ENCODE data around the gene FNTB. TPM values are rescaled to one million over a fixed set of nuclear protein-coding genes. Genes with fewer than 3 reads are reported as not detected.
A peak's percentile ranks its signal among the peaks of the same experiment; 100 is the strongest.
"Not testable (repeated sequence)": the region's sequence is repeated elsewhere in the genome, so short reads cannot be mapped to it uniquely, and the experiment has no call there.

The FNTB gene
- total RNA-seq, 2 experiments from 2014 or later, result 17.9 to 18.8 TPM

DNA sequence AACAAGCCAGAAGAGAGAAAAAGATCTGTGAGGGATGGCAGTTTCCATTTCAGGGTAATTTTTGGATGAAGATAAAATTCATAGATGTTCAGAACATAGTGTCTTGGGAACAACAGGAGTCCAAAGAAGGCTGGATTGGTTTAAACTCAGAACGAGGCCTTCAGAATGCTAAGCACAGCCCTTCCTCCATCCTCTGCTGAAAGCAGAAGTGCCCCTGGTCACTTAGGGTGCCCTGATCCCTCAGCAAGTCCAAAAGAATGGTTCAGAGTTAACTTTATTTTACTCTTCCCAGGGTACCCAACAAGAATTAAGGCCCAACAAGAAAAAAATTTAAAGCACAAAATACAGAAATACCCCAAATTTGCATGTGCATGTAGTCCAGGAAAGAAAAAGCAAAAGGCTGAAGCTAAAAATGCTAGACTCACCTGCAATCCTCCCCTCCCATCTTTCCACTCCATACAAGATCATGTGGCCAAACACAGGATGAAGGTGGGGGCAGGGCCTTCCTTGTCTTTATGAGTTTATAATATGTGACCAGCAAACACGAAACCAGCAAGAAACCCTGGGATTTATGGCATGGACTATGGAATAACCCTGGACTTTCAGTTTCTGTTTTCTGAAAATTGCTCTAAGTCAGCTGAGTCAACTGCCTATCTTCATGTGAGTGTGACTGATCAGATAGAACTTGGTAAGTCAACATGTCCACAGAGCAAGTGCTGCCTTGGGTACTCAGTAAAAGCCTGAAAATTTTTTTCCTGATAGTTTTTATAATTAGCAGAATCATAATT is 94.5 kb downstream of the FNTB start:
- Mint-ChIP-seq H3K4me1 (ENCODE audit: low read depth) (peaks cover 40% of the 10 kb centered on the region), H3K27me3 (ENCODE audit: low read depth) (no peaks in the 10 kb centered on the region), H3K4me3 (no peak overlapping the region), H3K9me3 (ENCODE audit: insufficient read depth) (no peaks in the 10 kb centered on the region), H3K27ac (no peak overlapping the region), H3K36me3 (ENCODE audit: low read depth) (peaks cover 82% of the 10 kb centered on the region)
- POLR2A ChIA-PET, result no interaction called here
- CTCF ChIA-PET, result no interaction called here
- ATAC-seq, result no peak
- no peak for DNase-seq

DNA sequence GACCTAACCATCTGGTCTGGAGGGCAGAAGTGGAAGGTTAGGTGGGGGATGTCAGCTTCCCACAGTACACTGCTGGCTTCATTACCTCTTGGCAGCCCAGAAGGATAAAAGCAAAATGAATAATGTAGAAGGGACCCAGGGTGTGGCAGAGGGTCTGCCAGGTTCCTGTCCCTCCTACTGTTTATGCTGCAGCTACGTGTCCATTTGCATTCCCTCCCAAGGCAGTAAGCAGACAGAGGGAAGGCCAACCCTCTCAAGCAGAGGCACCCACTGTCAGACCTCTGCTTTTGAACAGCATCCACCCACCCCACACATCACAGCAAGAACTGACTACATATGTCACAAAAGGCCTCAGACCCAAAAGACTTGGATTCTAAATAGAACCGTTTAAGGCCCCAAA is 96.2 kb downstream of the FNTB start:
- ChIA-PET POLR2A (no interaction called here), CTCF (interaction anchor here (0.7 kb wide), 1 partner anchor 183 kb away, joined by 3 read pairs; no protein-coding TSS in a partner anchor)
- ATAC-seq (no peak), DNase-seq (no peak)
- Mint-ChIP-seq H3K36me3 (ENCODE audit: low read depth) (peaks cover 85% of the 10 kb centered on the region), H3K9me3 (ENCODE audit: insufficient read depth) (peaks cover 12% of the 10 kb centered on the region), H3K27ac (no peak overlapping the region), H3K27me3 (ENCODE audit: low read depth) (no peaks in the 10 kb centered on the region), H3K4me3 (no peak overlapping the region), H3K4me1 (ENCODE audit: low read depth) (peaks cover 38% of the 10 kb centered on the region)

DNA sequence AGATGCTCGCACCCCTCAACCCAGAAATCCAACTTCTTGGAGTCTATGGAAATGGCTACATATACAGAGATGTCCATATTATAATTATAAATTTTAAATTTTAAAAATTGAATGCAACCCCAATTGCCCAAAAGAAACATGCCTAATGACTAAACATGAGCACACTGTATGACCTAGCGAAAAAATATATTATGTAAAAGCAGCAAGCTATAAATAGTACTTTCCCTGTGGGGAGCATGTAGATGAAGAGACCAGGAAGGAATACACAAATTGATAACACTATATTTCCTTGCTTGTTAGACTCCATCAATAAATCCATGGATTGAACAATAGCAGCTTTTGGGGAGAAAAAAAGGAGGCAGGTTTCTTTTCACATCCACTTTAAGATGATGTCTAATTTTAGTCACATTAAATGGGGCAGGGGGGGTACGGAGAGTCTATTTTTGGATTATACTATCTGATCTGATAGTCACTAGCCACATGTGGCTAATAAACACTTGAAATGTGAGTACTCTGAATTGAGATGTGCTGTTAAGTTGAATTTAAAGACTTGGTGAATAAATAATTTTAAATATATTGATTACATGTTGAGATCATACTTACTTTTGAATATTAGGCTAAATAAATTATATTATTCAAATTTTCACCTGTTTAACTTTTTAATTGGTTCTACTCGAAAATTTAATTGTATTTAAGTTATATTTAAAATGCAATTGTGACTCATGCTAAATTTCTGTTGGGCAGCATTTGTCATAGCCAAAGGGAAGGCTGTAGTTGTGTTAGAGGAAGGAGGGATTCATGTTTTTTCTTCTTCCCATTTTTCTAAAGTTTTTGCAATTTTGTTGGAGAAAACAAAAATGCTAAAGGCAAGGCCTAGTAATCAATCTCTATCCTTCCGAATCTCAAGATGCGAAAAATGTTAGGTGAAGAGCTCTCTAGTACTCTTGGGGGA is 98.1 kb downstream of the FNTB start:
- Mint-ChIP-seq H3K4me1 (ENCODE audit: low read depth) (peaks cover 28% of the 10 kb centered on the region), H3K27me3 (ENCODE audit: low read depth) (no peaks in the 10 kb centered on the region), H3K4me3 (no peak overlapping the region), H3K9me3 (ENCODE audit: insufficient read depth) (peaks cover 17% of the 10 kb centered on the region), H3K27ac (no peak overlapping the region), H3K36me3 (ENCODE audit: low read depth) (peaks cover 92% of the 10 kb centered on the region)
- ATAC-seq (no peak), DNase-seq (no peak)
- CTCF ChIA-PET, result no interaction called here
- POLR2A ChIA-PET, result no interaction called here

DNA sequence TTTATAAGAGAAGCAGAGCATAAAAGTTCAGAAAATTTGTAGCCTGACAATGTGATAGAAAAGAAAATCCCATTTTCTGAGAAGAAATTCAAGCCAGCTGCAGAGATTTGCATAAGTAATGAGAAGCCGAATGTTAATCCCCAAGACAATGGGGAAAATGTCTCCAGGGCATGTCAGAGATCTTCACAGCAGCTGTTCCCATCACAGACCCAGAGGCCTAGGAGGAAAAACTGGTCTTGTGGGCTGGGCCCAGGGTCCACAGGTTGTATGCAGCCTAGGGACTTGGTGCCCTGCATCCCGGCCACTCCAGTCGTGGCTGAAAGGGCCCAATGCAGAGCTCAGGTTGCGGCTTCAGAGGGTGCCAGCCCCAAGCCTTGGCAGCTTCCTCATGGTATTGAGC is 100.0 kb downstream of the FNTB start:
- Mint-ChIP-seq H3K36me3 (ENCODE audit: low read depth) (peaks cover 86% of the 10 kb centered on the region), H3K4me1 (ENCODE audit: low read depth) (peaks cover 16% of the 10 kb centered on the region), H3K9me3 (ENCODE audit: insufficient read depth) (peaks cover 17% of the 10 kb centered on the region)
- ATAC-seq; H3K27me3 Mint-ChIP-seq (ENCODE audit: low read depth); H3K4me3 Mint-ChIP-seq; POLR2A ChIA-PET; DNase-seq; H3K27ac Mint-ChIP-seq: not testable (repeated sequence)
- CTCF ChIA-PET, result interaction anchor here (0.8 kb wide), 1 partner anchor 100 kb away, joined by 3 read pairs; the partner anchor contains the start of gene FNTB

DNA sequence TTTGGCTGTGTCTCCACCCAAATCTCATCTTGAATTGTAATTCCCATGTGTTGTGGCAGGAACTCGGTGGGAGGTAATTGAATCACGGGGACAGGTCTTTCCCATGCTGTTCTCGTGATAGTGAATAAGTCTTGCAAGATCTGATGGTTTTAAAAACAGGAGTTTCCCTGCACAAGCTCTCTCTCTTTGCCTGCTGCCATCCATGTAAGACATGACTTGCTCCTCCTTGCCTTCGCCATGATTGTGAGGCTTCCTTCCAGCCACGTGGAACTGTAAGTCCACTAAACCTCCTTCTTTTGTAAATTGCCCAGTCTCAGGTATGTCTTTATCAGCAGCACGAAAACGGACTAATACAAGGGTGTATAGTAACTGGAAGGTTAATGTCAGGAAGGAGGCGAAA is 101.1 kb downstream of the FNTB start:
- DNase-seq; CTCF ChIA-PET; H3K27me3 Mint-ChIP-seq (ENCODE audit: low read depth); H3K4me3 Mint-ChIP-seq; ATAC-seq; POLR2A ChIA-PET; H3K4me1 Mint-ChIP-seq (ENCODE audit: low read depth); H3K27ac Mint-ChIP-seq: not testable (repeated sequence)
- Mint-ChIP-seq H3K36me3 (ENCODE audit: low read depth) (peaks cover 84% of the 10 kb centered on the region), H3K9me3 (ENCODE audit: insufficient read depth) (peaks cover 17% of the 10 kb centered on the region)

DNA sequence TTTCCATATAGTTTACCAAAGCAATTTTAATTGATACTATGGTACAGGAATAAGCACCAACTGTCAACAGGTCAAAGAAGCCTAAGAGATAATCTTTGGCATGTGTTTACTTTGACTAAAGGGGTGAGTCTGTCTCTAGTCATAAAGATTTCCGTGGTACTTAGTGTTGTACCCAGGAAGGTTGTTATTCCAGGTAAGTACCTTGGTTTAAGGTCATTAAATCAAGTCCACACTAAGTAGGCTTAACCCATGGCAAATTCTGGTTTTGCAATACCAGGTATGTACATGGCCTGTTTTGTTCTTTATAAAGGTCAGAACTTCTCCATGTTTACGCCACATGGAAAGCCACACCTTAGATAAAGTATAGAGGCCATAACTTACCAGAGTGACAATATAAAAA is 105.7 kb downstream of the FNTB start:
- no peaks in the 10 kb centered on the region for H3K27me3 Mint-ChIP-seq (ENCODE audit: low read depth)
- DNase-seq (no peak), ATAC-seq (no peak)
- POLR2A ChIA-PET, result interaction anchor here (0.6 to 1.3 kb wide), 3 partner anchors 10 to 116 kb away, joined by 3 to 4 read pairs (median 3); partner anchors contain the start of gene MAX
- H3K4me1 Mint-ChIP-seq (ENCODE audit: low read depth), result peaks cover 40% of the 10 kb centered on the region
- CTCF ChIA-PET, result no interaction called here
- peaks cover 87% of the 10 kb centered on the region for H3K36me3 Mint-ChIP-seq (ENCODE audit: low read depth)
- H3K9me3 Mint-ChIP-seq (ENCODE audit: insufficient read depth), result peaks cover 10% of the 10 kb centered on the region
- H3K4me3 Mint-ChIP-seq, result no peak overlapping the region
- H3K27ac Mint-ChIP-seq, result no peak overlapping the region

DNA sequence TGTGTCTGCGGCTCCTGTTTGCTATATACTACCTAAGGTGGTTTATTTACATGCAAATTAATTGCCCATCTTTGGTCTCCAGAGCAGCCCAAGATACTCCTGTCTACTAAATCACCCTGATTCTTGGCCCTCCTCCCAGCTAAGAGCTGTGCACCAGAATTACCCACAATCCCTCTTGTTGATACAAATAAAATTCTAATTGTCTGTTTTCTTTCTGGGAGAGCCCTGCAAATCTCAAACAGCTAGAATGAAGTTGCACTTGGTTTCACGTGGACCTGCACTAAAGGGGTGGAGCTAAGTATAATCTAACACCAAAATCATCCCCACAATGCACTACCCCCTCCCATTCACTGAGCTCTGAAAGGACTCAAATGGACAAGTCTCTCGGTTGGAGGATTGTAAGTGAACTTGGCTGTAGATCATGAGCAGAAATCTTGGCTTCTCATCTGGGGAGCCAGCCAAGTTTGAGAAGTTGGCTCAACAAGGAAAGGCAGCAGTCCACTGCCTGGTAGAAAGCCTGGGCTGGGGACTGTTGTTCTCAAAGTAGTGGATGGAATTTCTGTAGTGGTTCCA is 109.0 kb downstream of the FNTB start:
- ATAC-seq, result no peak
- DNase-seq, result no peak
- Mint-ChIP-seq H3K27me3 (ENCODE audit: low read depth) (no peaks in the 10 kb centered on the region), H3K27ac (peak overlapping the region; percentile 71), H3K4me3 (no peak overlapping the region), H3K4me1 (ENCODE audit: low read depth) (peaks cover 64% of the 10 kb centered on the region), H3K9me3 (ENCODE audit: insufficient read depth) (no peaks in the 10 kb centered on the region), H3K36me3 (ENCODE audit: low read depth) (peaks cover 77% of the 10 kb centered on the region)
- ChIA-PET CTCF (interaction anchor here (1.4 kb wide), 1 partner anchor 41 kb away, joined by 3 read pairs; no protein-coding TSS in a partner anchor), POLR2A (interaction anchor here (0.5 kb wide), 1 partner anchor 742 kb away, joined by 3 read pairs; no protein-coding TSS in a partner anchor)

DNA sequence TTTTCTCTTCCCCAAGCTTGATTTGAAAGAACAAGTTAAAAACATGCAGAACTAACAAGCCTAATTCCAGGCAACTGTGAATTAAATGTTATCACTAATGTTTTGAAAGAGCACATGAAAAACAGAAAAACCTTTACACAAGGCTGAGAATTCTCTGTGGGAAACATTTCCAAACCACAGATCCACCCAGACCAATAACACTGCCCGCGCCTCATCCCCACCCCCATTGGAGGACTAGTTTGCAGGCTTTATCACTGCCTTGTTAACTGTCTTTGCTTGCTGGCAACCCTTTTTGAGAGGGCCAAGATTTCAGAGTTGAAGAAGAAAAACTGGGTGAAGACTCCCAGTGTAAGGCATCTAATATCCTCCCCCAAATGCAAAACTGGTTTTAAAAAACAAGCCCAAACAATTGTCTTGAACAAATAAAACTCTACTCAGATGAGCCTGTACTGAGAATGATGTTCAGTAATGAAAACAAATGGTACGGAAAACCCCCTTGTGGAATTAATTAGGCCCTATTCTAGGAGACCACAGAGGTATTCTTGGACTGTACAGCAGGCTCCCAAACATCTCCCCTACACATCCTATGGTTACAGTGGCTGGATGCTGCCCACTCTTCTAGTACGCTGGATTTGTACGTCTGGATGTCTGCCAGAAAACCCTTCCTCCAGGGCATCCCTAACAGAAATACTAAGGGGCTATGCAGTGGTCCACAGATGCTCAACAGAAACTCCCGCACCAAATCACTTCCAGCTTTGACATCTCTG is 109.8 kb downstream of the FNTB start:
- CTCF ChIA-PET, result interaction anchor here (1.4 kb wide), 1 partner anchor 42 kb away, joined by 3 read pairs; no protein-coding TSS in a partner anchor
- H3K9me3 Mint-ChIP-seq (ENCODE audit: insufficient read depth), result no peaks in the 10 kb centered on the region
- H3K27me3 Mint-ChIP-seq (ENCODE audit: low read depth), result no peaks in the 10 kb centered on the region
- H3K4me3 Mint-ChIP-seq, result peak overlapping the region; percentile 13
- no peak for ATAC-seq
- peak overlapping the region; percentile 71 for H3K27ac Mint-ChIP-seq
- no peak for DNase-seq
- H3K4me1 Mint-ChIP-seq (ENCODE audit: low read depth), result peaks cover 66% of the 10 kb centered on the region
- POLR2A ChIA-PET, result interaction anchor here (0.5 kb wide), 1 partner anchor 741 kb away, joined by 3 read pairs; no protein-coding TSS in a partner anchor
- peaks cover 76% of the 10 kb centered on the region for H3K36me3 Mint-ChIP-seq (ENCODE audit: low read depth)

DNA sequence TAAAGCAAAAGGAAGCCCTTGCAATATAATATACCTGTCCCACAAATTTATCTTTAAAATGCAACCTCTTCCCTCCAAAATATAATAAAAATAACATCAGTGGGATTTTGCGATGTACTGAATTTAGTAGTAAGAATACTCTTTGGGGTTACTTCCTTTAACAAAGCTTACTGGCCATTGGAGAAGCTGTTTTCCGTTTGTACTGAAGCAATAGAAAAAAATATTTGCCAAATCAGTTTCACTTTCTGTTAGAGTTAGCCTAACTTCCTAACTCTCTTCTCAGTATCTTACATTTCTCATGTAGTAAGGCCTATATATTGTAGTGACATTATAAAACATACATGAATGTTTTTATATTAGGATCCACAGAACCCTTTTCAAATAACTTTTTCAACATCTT is 111.9 kb downstream of the FNTB start:
- Mint-ChIP-seq H3K9me3 (ENCODE audit: insufficient read depth) (no peaks in the 10 kb centered on the region), H3K36me3 (ENCODE audit: low read depth) (peaks cover 62% of the 10 kb centered on the region), H3K27me3 (ENCODE audit: low read depth) (no peaks in the 10 kb centered on the region), H3K27ac (peak overlapping the region; percentile 84), H3K4me1 (ENCODE audit: low read depth) (peaks cover 72% of the 10 kb centered on the region), H3K4me3 (peak overlapping the region; percentile 78)
- ChIA-PET CTCF (interaction anchor here (1.0 to 1.9 kb wide), 4 partner anchors 19 to 313 kb away, joined by 3 to 5 read pairs (median 4); partner anchors contain the start of gene FNTB), POLR2A (interaction anchor here (0.9 kb wide), 1 partner anchor 111 kb away, joined by 3 read pairs; no protein-coding TSS in a partner anchor)
- peak; percentile 7 for ATAC-seq
- DNase-seq, result no peak

DNA sequence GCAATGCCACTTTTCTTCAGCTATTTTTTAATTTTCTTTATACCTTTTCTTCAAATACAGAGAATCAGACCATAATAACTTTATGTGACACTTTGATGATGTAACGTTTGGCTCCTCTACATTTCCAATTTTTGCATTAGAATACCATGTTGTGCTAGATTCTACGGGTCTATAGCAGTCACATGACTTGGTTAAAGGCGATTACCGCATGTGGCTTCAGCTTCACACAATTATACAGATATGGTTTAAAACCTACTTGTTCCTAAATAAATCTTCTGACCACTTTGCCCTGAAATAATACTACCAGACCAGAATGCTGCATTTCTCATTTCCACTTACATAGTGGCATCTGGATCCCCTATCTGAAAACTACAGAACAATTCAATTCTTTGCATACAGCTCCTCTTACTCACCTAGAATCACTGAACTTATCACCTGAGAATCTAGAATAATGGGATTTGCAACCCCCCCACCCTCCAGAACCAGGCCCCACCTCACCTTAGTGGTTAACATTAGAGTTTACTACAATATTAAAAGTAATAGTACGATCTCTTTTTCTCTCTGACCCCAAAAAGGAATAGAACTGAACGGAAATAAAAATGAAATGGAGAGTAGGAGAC is 114.3 kb downstream of the FNTB start:
- POLR2A ChIA-PET, result no interaction called here
- no peak for ATAC-seq
- CTCF ChIA-PET, result no interaction called here
- peak; percentile 53 for DNase-seq
- H3K27me3 Mint-ChIP-seq (ENCODE audit: low read depth), result peaks cover 7% of the 10 kb centered on the region
- H3K4me3 Mint-ChIP-seq, result peak overlapping the region; percentile 95
- peaks cover 39% of the 10 kb centered on the region for H3K36me3 Mint-ChIP-seq (ENCODE audit: low read depth)
- H3K9me3 Mint-ChIP-seq (ENCODE audit: insufficient read depth), result no peaks in the 10 kb centered on the region
- peaks cover 49% of the 10 kb centered on the region for H3K4me1 Mint-ChIP-seq (ENCODE audit: low read depth)
- H3K27ac Mint-ChIP-seq, result peak overlapping the region; percentile 85

Data from activated CD8-positive, alpha-beta T cell treated with anti-CD3 and anti-CD28 coated beads, Interleukin-2, amount 10 ng/mL, durations not matched to agents 7 days and 5 days (primary cell).